HL-60 (cell line): ENCODE results near the gene WNT3.

Source experiments
- CTCF ChIP-seq: IDR thresholded peaks from one replicate; pipeline ENCODE4 v1.5.1; 2011; ENCODE audit warnings: low read length, control low read depth, inconsistent platforms; ENCODE audit not compliant: insufficient read depth
- REST ChIP-seq: IDR thresholded peaks from 2 replicates; pipeline ENCODE4 v1.6.1; 2012; ENCODE audit warnings: low read depth; ENCODE audit not compliant: insufficient replicate concordance

- TF ChIP-seq CTCF (no peak), REST (no peak)
Measured at GRCh38 chr17:46738544-46738943, 79.9 kb downstream of the WNT3 start.
